Measurements from ENCODE around the gene TXNDC11. TPM values are rescaled to one million over a fixed set of nuclear protein-coding genes. Genes with fewer than 3 reads are reported as not detected.

Gene TXNDC11
- total RNA-seq, 1 donor from 2014 or later: 29.0 TPM

DNA sequence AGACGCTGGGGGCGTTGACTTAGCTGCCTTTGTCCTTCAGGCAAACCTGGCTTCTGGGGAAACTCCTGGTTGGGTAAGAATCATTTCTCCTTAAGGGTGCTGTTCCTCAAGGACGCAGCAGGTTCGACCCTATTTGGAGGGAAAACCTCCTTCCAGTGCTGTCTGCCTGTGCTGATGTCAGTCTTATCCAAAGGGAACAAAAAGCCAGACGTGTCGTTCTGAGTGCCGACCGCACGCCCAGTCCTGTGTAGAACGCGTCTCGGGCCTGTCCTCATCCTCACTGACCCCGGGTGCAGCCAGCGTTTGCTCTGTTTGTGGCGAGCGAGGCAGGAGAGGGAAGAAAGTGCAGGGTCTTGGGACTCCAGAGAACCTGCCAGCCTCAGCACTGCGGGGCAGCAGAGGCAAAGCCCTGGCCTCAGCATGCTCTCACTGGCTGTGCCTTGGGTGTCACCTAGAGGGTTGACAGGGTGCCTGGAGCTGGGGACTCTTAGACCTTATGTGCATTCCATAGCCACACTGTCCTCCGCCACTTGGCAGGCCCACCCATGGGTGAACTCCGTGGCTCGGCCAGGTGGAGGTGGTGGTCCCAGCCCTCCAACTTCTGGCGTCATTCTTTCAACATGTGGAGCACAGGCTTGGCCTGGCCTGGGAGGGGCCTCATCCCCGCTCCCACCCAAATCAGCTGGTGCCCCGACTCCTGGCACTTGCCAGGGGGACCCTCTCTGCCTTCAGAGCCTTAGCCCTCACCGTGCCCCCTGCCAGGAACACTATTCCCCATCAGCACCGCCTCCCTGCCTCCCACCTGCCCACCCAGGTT is 68.4 kb downstream of the TXNDC11 start:
- Mint-ChIP-seq H3K36me3 (ENCODE audit: low read depth, unreplicated experiment) (peaks cover 17% of the 10 kb centered on the region), H3K4me3 (ENCODE audit: unreplicated experiment) (no peak overlapping the region)
- H3K79me2 ChIP-seq (ENCODE audit: insufficient read depth, low read length): peaks cover 51% of the 10 kb centered on the region

DNA sequence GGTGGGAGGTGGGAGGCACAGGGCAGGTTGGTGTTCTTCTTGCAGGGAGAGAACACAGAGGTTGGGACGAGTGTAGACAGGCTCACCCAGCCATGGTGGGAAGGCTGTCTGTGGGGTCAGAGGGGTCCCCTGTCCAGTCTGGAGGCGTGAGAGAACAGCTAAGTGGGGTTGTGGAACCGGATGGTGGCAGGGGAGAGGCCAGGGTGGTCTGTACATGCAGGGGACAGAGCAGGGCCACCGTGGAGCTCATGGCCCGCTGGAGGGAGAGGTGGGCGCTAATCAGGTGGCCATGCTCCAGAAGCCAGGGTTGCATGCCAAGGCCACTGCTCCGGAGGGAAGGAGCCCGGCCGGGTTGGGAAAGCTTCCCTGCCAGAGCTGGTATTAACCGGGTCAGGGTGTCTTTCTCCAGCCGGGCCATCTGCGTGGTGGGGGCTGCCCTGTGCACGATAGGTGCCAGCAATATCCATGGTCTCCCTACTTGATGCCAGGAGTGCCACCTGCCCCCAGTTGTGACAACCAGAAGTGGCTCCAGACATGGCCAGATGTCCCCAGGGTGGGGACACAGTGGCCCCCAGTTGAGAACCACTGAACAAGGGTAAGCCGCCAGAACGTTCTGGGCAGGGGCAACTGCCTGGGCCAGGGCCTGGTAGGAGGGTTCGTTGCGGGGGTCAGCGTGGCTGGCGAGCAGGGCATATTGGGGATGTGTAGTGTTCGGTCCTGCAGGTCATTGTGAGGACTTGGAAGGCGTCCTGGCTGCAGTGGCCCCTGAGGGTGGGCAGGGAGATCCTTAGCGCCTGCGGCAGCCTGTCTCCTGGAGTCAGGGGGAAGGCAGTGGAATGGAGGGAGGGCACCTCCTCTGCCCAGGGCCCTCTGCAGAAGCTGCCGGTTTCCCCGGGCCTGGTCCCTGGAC is 69.3 kb downstream of the TXNDC11 start:
- Histone ChIP-seq H3K36me3 (ENCODE audit: insufficient read depth, low read length) (peaks cover 2% of the 10 kb centered on the region), H3K79me2 (ENCODE audit: insufficient read depth, low read length) (peaks cover 56% of the 10 kb centered on the region), H3K4me3 (ENCODE audit: insufficient read depth, low read depth, low read length) (no peak overlapping the region), H3K4me2 (ENCODE audit: low read length) (no peak overlapping the region), H3K27ac (ENCODE audit: low read depth, low read length) (no peak overlapping the region), H3K27me3 (ENCODE audit: insufficient read depth, low read length) (no peaks in the 10 kb centered on the region), H3K9ac (ENCODE audit: low read length) (no peak overlapping the region), H3K9me3 (ENCODE audit: insufficient read depth, low read depth, low read length) (no peaks in the 10 kb centered on the region), H2AFZ (ENCODE audit: low read depth, low read length) (no peak overlapping the region), H4K20me1 (ENCODE audit: insufficient read depth, low read length) (peaks cover 93% of the 10 kb centered on the region), H3K4me1 (ENCODE audit: insufficient read depth, low read length) (peaks cover 36% of the 10 kb centered on the region)
- Mint-ChIP-seq H3K9me3 (ENCODE audit: unreplicated experiment) (no peaks in the 10 kb centered on the region), H3K36me3 (ENCODE audit: low read depth, unreplicated experiment) (peaks cover 17% of the 10 kb centered on the region), H3K27ac (ENCODE audit: unreplicated experiment) (no peak overlapping the region), H3K27me3 (ENCODE audit: low read depth, unreplicated experiment) (no peaks in the 10 kb centered on the region), H3K4me1 (ENCODE audit: low read depth, unreplicated experiment) (peaks cover 40% of the 10 kb centered on the region), H3K4me3 (ENCODE audit: unreplicated experiment) (peak overlapping the region; percentile 57)
- no peak for TF ChIP-seq EZH2 (IDR thresholded peaks at IDR 0.05; ENCODE audit: insufficient read depth, low read length)
- TF ChIP-seq, protein P1, sequence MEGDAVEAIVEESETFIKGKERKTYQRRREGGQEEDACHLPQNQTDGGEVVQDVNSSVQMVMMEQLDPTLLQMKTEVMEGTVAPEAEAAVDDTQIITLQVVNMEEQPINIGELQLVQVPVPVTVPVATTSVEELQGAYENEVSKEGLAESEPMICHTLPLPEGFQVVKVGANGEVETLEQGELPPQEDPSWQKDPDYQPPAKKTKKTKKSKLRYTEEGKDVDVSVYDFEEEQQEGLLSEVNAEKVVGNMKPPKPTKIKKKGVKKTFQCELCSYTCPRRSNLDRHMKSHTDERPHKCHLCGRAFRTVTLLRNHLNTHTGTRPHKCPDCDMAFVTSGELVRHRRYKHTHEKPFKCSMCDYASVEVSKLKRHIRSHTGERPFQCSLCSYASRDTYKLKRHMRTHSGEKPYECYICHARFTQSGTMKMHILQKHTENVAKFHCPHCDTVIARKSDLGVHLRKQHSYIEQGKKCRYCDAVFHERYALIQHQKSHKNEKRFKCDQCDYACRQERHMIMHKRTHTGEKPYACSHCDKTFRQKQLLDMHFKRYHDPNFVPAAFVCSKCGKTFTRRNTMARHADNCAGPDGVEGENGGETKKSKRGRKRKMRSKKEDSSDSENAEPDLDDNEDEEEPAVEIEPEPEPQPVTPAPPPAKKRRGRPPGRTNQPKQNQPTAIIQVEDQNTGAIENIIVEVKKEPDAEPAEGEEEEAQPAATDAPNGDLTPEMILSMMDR (IDR thresholded peaks at IDR 0.05; ENCODE audit: insufficient read depth, low read depth, low read length): no peak
- no peak for DNase-seq (ENCODE audit: low read depth)
- no peak for FAIRE-seq

More for the DNA sequence above, 68.4 kb downstream of the TXNDC11 start:
- Histone ChIP-seq H4K20me1 (ENCODE audit: insufficient read depth, low read length) (peaks cover 99% of the 10 kb centered on the region), H3K27me3 (ENCODE audit: insufficient read depth, low read length) (no peaks in the 10 kb centered on the region), H3K9me3 (ENCODE audit: insufficient read depth, low read depth, low read length) (no peaks in the 10 kb centered on the region), H3K9ac (ENCODE audit: low read length) (no peak overlapping the region), H2AFZ (ENCODE audit: low read depth, low read length) (no peak overlapping the region), H3K4me1 (ENCODE audit: insufficient read depth, low read length) (peaks cover 34% of the 10 kb centered on the region), H3K4me3 (ENCODE audit: insufficient read depth, low read depth, low read length) (no peak overlapping the region), H3K4me2 (ENCODE audit: low read length) (peak overlapping the region; percentile 3), H3K36me3 (ENCODE audit: insufficient read depth, low read length) (peaks cover 3% of the 10 kb centered on the region), H3K27ac (ENCODE audit: low read depth, low read length) (no peak overlapping the region)
- DNase-seq (ENCODE audit: low read depth): no peak
- Mint-ChIP-seq H3K27me3 (ENCODE audit: low read depth, unreplicated experiment) (no peaks in the 10 kb centered on the region), H3K27ac (ENCODE audit: unreplicated experiment) (peak overlapping the region; percentile 78), H3K4me1 (ENCODE audit: low read depth, unreplicated experiment) (peaks cover 40% of the 10 kb centered on the region), H3K9me3 (ENCODE audit: unreplicated experiment) (no peaks in the 10 kb centered on the region)
- FAIRE-seq: no peak
- no peak for TF ChIP-seq EZH2 (IDR thresholded peaks at IDR 0.05; ENCODE audit: insufficient read depth, low read length)
- TF ChIP-seq, protein P1 (IDR thresholded peaks at IDR 0.05; ENCODE audit: insufficient read depth, low read depth, low read length): no peak
